Adrenal gland (tissue), 12 donors: ENCODE measurements around the gene COIL. TPM values are rescaled to one million over a fixed set of nuclear protein-coding genes. Genes with fewer than 3 reads are reported as not detected.
"Not testable (repeated sequence)": the region's sequence is repeated elsewhere in the genome, so short reads cannot be mapped to it uniquely, and the experiment has no call there.

Experiments
- DNase-seq, 7 donors: peaks; one replicate each; pipeline ENCODE4 v3.0.0-alpha.2; 2019 to 2020
- H3K27ac ChIP-seq, 5 donors: fragments of 200-600 bp; sonication (generic) in 4 of 5; 1 replicate in 3 of 5; 2 replicates in 2 of 5; pipeline versions ENCODE4 v1.5.1 to v1.8.0; 2016 to 2020; ENCODE audit warnings: mild to moderate bottlenecking in 1 of 5
- H3K27me3 ChIP-seq: fragments of 200-600 bp; 2 replicates; pipeline ENCODE4 v1.8.0; 2021
- H3K36me3 ChIP-seq, 2 donors: fragments of 200-600 bp; replicated peaks in 1 of 2; 1 replicate in 1 of 2; 2 replicates in 1 of 2; pipeline versions ENCODE4 v1.5.1 to v1.8.0; 2018 to 2022
- H3K4me1 ChIP-seq, 2 donors: fragments of 200-600 bp; replicated peaks in 1 of 2; 1 replicate in 1 of 2; 2 replicates in 1 of 2; pipeline versions ENCODE4 v1.5.1 to v1.8.0; 2018 to 2021
- H3K4me3 ChIP-seq, 4 donors: fragments of 200-600 bp; sonication (generic) in 3 of 4; one replicate each; pipeline ENCODE4 v1.5.1; 2016 to 2018
- H3K9me3 ChIP-seq, 3 donors: fragments of 200-600 bp; sonication (generic) in 1 of 3; replicated peaks in 1 of 3; 1 replicate in 2 of 3; 2 replicates in 1 of 3; pipeline versions ENCODE4 v1.5.1 to v1.8.0; 2016 to 2021
- CTCF ChIP-seq, 6 experiments: fragments of 450-650 bp in 4 of 6; fragments of 200-600 bp in 2 of 6; sonication (generic) in 1 of 6; IDR thresholded peaks; 1 replicate in 5 of 6; 2 replicates in 1 of 6; pipeline versions ENCODE4 v1.5.1 to v1.8.0; 2016 to 2021; ENCODE audit warnings: antibody characterized with exemption in 6 of 6, mild to moderate bottlenecking in 2 of 6, moderate library complexity in 1 of 6
- POLR2A ChIP-seq, 2 donors: fragments of 450-650 bp; IDR thresholded peaks; one replicate each; pipeline ENCODE4 v1.6.1; 2017; ENCODE audit warnings: antibody characterized with exemption in 2 of 2, mild to moderate bottlenecking in 2 of 2, moderate library complexity in 1 of 2
- WGBS, 4 donors: extraction: QIAGEN DNeasy Blood & Tissue Kit in 2 of 4; methylation state at CpG; one replicate each; pipeline versions ENCODE4 v1.1.5 to v1.1.7; 2013 to 2017; 5-methylcytosine and 5-hydroxymethylcytosine counted together
- intact Hi-C, 2 donors: fragments of 100-400 bp; cut with DNase I; formaldehyde crosslinking; loops; one replicate each; pipeline versions ENCODE4 v1.14.1 to v1.15.0; 2022 to 2023
- polyA plus RNA-seq, 3 donors: library from polyadenylated mRNA; stranded (reverse); fragments of 200-250 nt in 2 of 3; fragments of 350-450 nt in 1 of 3; fragmentation: Illumina TruSeq in 1 of 3; extraction: RNeasy Lipid Tissue Mini Kit (QIAGEN cat#74804) in 1 of 3; gene quantifications; one replicate each; pipeline ENCODE4 v1.2.3, GENCODE V29; 2013 to 2014
- total RNA-seq, 9 donors: library from RNA; depleted of rRNA in 4 of 9; stranded (reverse); fragments of >200 nt in 4 of 9; fragments of 120-200 nt in 1 of 9; fragmentation: NEBNext Ultra II Directional in 1 of 9; extraction: Animal tissue kit (Norgen Biotek cat#: 25700) in 1 of 9; gene quantifications; one replicate each; pipeline versions ENCODE4 v1.1.0 to v1.2.4, GENCODE V29; 2013 to 2023
- donor health status: healthy with polysubstance abuse.
- donor health status: Bipolar disorder and iron deficiency.
- donor health status: DM: yes; HTN: yes; CAD: no.
- donor health status: DM: no; HTN: no; CAD: no.
- donor health status: DM: no; HTN: no; CAD: no.
- donor health status: DM: yes; HTN: yes; CAD: no.

The COIL gene
- total and polyA plus RNA-seq, 12 donors, result 4.3 to 16.7 (median 9.0) TPM

- intact Hi-C loops, result no loop called here
- no peak overlapping the region for H3K27ac ChIP-seq
- H3K4me3 ChIP-seq, result no peak overlapping the region
- no peaks in the 10 kb centered on the region for H3K36me3 ChIP-seq
- TF ChIP-seq POLR2A (IDR thresholded peaks at IDR 0.05), result peak in 1 of 2 donors; percentile 12
- no peak for TF ChIP-seq CTCF (IDR thresholded peaks at IDR 0.05)
- no peaks in the 10 kb centered on the region for H3K27me3 ChIP-seq
- peak; percentile 59 to 84 (median 77) for DNase-seq
- no peaks in the 10 kb centered on the region for H3K9me3 ChIP-seq
- 34 to 51% (median 48%) methylated on average over 7 of the region's 7 CpGs for WGBS, 4 donors
- peaks cover 2 to 3% of the 10 kb centered on the region in 2 donors for H3K4me1 ChIP-seq
Measured at GRCh38 chr17:56973520-56973919, 12.7 kb upstream of the COIL start.

GRCh38 chr17:56972111-56972730 lies 11.4 kb upstream of the COIL start:
- Histone ChIP-seq H3K27ac (no peak overlapping the region), H3K36me3 (no peaks in the 10 kb centered on the region), H3K4me1 (no peaks in the 10 kb centered on the region), H3K4me3 (no peak overlapping the region), H3K9me3 (no peaks in the 10 kb centered on the region), H3K27me3 (no peaks in the 10 kb centered on the region)
- DNase-seq, result peak in 1 of 7 donors; percentile 8
- TF ChIP-seq CTCF (IDR thresholded peaks at IDR 0.05), result no peak
- TF ChIP-seq POLR2A (IDR thresholded peaks at IDR 0.05), result no peak
- intact Hi-C loops, result no loop called here
- WGBS, 4 donors, result 79 to 83% (median 81%) methylated on average over 7 of the region's 7 CpGs

GRCh38 chr17:56970974-56971373 lies 10.1 kb upstream of the COIL start:
- Histone ChIP-seq H3K27ac (no peak overlapping the region), H3K27me3 (no peaks in the 10 kb centered on the region), H3K4me3 (no peak overlapping the region), H3K36me3 (no peaks in the 10 kb centered on the region), H3K4me1 (no peaks in the 10 kb centered on the region), H3K9me3 (no peaks in the 10 kb centered on the region)
- intact Hi-C loops, result no loop called here
- 89 to 100% (median 95%) methylated on average over 1 of the region's 1 CpG for WGBS, 4 donors
- no peak for DNase-seq
- TF ChIP-seq POLR2A (IDR thresholded peaks at IDR 0.05), result no peak
- TF ChIP-seq CTCF (IDR thresholded peaks at IDR 0.05), result no peak

- no peaks in the 10 kb centered on the region for H3K27me3 ChIP-seq
- no peaks in the 10 kb centered on the region for H3K4me1 ChIP-seq
- no peaks in the 10 kb centered on the region for H3K9me3 ChIP-seq
- WGBS, 4 donors, result 82 to 95% (median 88%) methylated on average over 5 of the region's 5 CpGs
- TF ChIP-seq POLR2A (IDR thresholded peaks at IDR 0.05), result no peak
- TF ChIP-seq CTCF (IDR thresholded peaks at IDR 0.05), result no peak
- intact Hi-C loops, result no loop called here
- DNase-seq, result no peak
- H3K27ac ChIP-seq, result no peak overlapping the region
- H3K4me3 ChIP-seq, result no peak overlapping the region
- no peaks in the 10 kb centered on the region for H3K36me3 ChIP-seq
Measured at GRCh38 chr17:56966338-56966737, 5.5 kb upstream of the COIL start.

- DNase-seq, H3K4me1 ChIP-seq, H3K4me3 ChIP-seq, H3K9me3 ChIP-seq, H3K36me3 ChIP-seq, intact Hi-C loops, H3K27ac ChIP-seq, H3K27me3 ChIP-seq: not testable (repeated sequence)
- WGBS, 4 donors, result 81 to 87% (median 82%) methylated on average over 6 of the region's 6 CpGs
Measured at GRCh38 chr17:56965681-56966080, 4.8 kb upstream of the COIL start.

- DNase-seq, H3K27me3 ChIP-seq, H3K4me3 ChIP-seq, H3K36me3 ChIP-seq, intact Hi-C loops, H3K9me3 ChIP-seq, H3K27ac ChIP-seq, H3K4me1 ChIP-seq: not testable (repeated sequence)
- WGBS, 4 donors, result 82 to 90% (median 84%) methylated on average over 9 of the region's 9 CpGs
Measured at GRCh38 chr17:56965241-56965640, 4.4 kb upstream of the COIL start.
